KOPT-K1 (cell line): ENCODE data around the gene DBF4B.
"Not testable (repeated sequence)": the region's sequence is repeated elsewhere in the genome, so short reads cannot be mapped to it uniquely, and the experiment has no call there.

Source experiments
- H3K27ac ChIP-seq: fragments of 200-600 bp; sonication (generic); 2 replicates; pipeline ENCODE4 v1.5.1; 2016; ENCODE audit warnings: antibody characterized with exemption, mild to moderate bottlenecking, low read depth, low read length; ENCODE audit not compliant: poor library complexity, severe bottlenecking
- H3K36me3 ChIP-seq: fragments of 200-600 bp; sonication (generic); 2 replicates; pipeline ENCODE4 v1.5.1; 2017; ENCODE audit warnings: antibody characterized with exemption, mild to moderate bottlenecking, low read length, moderate library complexity; ENCODE audit not compliant: insufficient read depth
- H3K9me3 ChIP-seq: fragments of 200-600 bp; sonication (generic); 2 replicates; pipeline ENCODE4 v1.5.1; 2017; ENCODE audit warnings: antibody characterized with exemption, low read length, mild to moderate bottlenecking; ENCODE audit not compliant: insufficient read depth, poor library complexity, severe bottlenecking

Gene DBF4B

GRCh38 chr17:44749980-44750318 is 41.5 kb downstream of the DBF4B start:
- Histone ChIP-seq H3K36me3 (peaks cover 55% of the 10 kb centered on the region), H3K9me3 (no peaks in the 10 kb centered on the region), H3K27ac (no peak overlapping the region)

DNA sequence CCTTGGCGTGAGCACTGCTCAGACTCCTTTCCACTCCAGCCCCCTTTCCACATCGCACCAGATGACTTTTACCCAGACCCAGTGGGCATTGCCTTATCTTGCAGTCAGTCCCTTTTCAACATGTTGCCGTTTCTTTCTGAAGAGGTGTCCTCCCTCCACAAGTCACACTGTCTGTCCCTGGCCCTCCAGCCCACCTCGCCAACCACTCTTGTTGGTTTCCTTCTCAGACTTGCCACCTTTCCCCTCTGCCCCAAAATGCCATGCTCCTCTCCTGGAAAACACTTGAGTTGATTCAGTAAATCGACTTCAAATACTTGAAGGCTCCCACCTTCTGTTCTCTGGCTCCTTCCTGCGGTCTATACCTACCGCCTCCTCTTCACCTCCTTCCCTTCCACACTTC is 42.9 kb downstream of the DBF4B start:
- no peak overlapping the region for H3K27ac ChIP-seq
- no peaks in the 10 kb centered on the region for H3K9me3 ChIP-seq
- H3K36me3 ChIP-seq: peaks cover 55% of the 10 kb centered on the region

DNA sequence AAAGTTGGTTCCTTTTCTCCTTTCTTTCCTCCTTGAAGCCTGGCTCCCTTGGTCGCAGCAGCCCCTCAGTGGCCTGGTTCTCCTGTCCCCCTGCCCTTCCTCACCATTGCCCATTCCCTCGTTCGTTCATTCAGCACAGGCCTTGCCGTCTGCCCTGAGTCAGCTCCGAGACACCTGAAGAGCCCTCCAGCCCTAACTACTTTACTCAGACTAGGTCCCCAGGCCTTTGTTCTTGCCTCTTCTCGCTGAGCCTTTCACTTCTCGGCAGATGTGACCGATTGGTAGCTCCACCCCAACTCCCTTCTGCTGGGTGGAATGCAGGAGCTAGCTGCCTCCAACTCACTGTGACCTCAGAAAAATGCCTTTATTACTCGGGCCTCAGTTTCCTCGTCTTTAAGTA is 43.3 kb downstream of the DBF4B start:
- H3K27ac ChIP-seq: no peak overlapping the region
- H3K9me3 ChIP-seq: no peaks in the 10 kb centered on the region
- peaks cover 52% of the 10 kb centered on the region for H3K36me3 ChIP-seq

DNA sequence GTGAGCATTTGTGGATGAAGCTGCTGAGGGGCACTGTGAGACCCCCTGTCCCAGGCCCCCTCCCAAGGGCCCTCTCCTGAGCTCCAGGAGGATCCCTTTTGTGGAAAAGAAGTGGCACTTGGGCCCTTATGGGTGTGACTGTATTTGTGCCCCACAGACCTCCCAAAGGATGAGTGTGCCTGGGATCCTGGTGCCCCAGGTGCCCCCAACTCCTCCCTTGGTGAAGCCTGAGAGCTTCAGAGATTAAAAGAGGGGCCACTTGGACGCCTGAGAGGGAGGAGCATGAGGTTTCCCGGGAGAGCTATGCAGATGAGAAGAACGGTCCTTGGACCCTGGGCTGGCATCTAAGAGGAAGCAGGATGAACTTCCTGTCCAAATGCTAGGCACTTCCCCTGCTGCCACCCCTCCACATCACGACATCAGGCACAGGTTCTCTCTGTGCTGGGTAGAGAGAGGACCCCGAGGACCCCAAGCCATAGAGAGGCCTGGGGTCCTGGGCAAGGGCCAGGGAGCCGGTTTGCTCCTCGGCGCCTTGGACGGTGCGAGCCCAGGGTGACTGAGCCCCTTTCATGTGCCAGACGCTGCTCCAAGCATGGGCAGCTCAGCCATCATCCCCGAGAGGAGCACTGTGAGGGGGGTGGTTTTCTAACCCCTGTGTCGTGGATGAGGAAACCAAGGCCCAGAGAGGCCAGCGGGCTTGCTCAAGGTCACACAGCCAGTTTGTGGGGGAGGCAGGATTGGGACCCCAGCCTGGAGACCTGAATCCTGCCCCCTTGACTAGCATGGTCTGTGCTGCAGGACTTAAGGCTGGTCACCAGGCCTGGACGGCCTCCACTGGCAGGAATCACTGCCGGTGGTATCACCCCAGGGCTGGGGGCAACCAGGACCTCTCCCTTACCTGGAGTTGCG is 44.7 kb downstream of the DBF4B start:
- peaks cover 38% of the 10 kb centered on the region for H3K36me3 ChIP-seq
- H3K27ac ChIP-seq: no peak overlapping the region
- no peaks in the 10 kb centered on the region for H3K9me3 ChIP-seq

DNA sequence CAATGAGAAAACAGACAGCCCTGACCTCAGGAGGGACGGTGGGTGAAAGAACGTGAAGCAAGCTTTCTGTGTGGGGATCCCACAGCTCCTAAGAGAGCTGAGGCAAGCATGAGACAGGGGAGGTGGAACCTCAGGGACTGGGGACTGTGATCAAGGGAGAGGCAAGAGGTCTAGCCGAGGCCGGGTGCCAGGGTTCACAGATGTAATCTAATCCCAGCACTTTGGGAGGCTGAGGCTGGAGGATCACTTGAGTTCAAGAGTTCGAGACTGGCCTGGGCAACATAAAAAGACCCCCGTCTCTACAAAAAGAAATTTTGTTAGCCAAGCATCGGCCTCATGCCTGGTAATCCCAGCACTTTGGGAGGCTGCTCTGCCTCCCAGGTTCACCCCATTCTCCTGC is 45.8 kb downstream of the DBF4B start:
- H3K27ac ChIP-seq: no peak overlapping the region
- no peaks in the 10 kb centered on the region for H3K9me3 ChIP-seq
- peaks cover 28% of the 10 kb centered on the region; the same call in 1 of the 2 replicates for H3K36me3 ChIP-seq

- not testable (repeated sequence) for H3K9me3 ChIP-seq, H3K27ac ChIP-seq
- peaks cover 19% of the 10 kb centered on the region; the same call in 1 of the 2 replicates for H3K36me3 ChIP-seq
These were observed 46.7 kb downstream of the DBF4B start for GRCh38 chr17:44755180-44755579.

DNA sequence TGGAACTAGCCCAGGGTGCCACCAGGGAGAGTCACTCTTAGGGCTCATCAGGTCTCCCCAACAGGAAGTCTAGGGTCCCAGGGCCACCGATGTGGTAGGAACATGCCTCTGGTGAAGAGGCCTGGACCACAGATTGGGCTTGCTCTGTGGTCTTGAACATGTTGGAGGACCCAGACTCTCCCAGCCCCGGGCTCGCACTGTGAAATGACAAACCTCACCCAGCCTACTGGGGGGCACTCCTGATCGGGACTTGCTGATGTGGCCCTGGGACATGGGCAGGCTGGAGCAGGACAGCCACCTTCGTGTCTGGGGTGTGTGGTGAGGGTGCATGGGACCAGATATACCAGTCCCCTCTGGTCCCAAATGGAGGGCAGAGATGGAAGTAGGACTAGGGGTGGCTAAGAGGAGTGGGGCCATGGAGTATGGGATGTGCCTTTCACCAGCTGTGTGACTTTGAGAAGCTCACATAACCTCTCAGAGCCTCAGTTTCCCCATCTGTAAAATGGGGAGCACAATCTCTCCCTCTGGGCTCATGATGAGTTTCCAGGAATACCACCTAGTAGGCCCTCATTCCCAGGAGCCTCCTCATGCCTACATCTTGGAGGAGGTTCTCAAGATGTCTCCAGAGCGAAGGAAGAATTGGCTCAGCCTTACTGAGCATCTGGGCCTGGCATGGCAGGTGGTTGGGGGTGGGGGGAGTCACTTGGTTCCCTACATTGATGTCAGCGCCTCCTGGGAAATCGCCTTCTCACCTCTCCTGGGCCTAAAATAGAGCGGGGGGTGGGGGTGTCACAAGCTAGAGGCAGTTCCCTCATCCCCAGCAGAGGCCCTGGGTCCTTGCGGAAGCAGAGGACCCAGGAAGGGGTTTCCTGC is 48.8 kb downstream of the DBF4B start:
- no peaks in the 10 kb centered on the region; the same call in 1 of the 2 replicates for H3K36me3 ChIP-seq
- H3K9me3 ChIP-seq: no peaks in the 10 kb centered on the region
- no peak overlapping the region for H3K27ac ChIP-seq

GRCh38 chr17:44757918-44758413 is 49.5 kb downstream of the DBF4B start:
- Histone ChIP-seq H3K36me3 (no peaks in the 10 kb centered on the region; the same call in 1 of the 2 replicates), H3K9me3 (no peaks in the 10 kb centered on the region), H3K27ac (no peak overlapping the region)

GRCh38 chr17:44758414-44759085 is 50.1 kb downstream of the DBF4B start, which contains the start of gene ADAM11:
TSS of gene ADAM11 (plus strand) at chr17:44758988. CDS start at chr17:44759200, 212 bp downstream.
- no peaks in the 10 kb centered on the region for H3K36me3 ChIP-seq

GRCh38 chr17:44759086-44759915 is 50.8 kb downstream of the DBF4B start:
- H3K36me3 ChIP-seq: no peaks in the 10 kb centered on the region

More at GRCh38 chr17:44758414-44759085, 50.1 kb downstream of the DBF4B start, which contains the start of gene ADAM11:
- H3K27ac ChIP-seq: no peak within 1 kb of the TSS
- no peaks in the 10 kb centered on the region for H3K9me3 ChIP-seq

GRCh38 chr17:44759916-44760243 is 51.4 kb downstream of the DBF4B start:
- no peak overlapping the region for H3K27ac ChIP-seq
- no peaks in the 10 kb centered on the region for H3K36me3 ChIP-seq
- H3K9me3 ChIP-seq: no peaks in the 10 kb centered on the region

More at GRCh38 chr17:44759086-44759915, 50.8 kb downstream of the DBF4B start:
- Histone ChIP-seq H3K9me3 (no peaks in the 10 kb centered on the region), H3K27ac (no peak overlapping the region)

GRCh38 chr17:44760474-44761308 is 52.2 kb downstream of the DBF4B start:
- H3K27ac ChIP-seq: no peak overlapping the region
- H3K9me3 ChIP-seq: no peaks in the 10 kb centered on the region
- H3K36me3 ChIP-seq: no peaks in the 10 kb centered on the region

- Histone ChIP-seq H3K36me3 (no peaks in the 10 kb centered on the region), H3K27ac (no peak overlapping the region), H3K9me3 (no peaks in the 10 kb centered on the region)
These were observed 53.7 kb downstream of the DBF4B start for GRCh38 chr17:44761932-44762810.
